Keratinocyte (primary cell): ENCODE measurements around the gene PDZK1.
"Not testable (repeated sequence)": the region's sequence is repeated elsewhere in the genome, so short reads cannot be mapped to it uniquely, and the experiment has no call there.

ENCODE experiments used
- CTCF ChIP-seq, 3 experiments: IDR thresholded peaks in 1 of 3; conservative IDR thresholded peaks in 1 of 3; optimal IDR thresholded peaks in 1 of 3; 2 replicates in 2 of 3; 3 replicates in 1 of 3; pipeline versions ENCODE3 to v1.5.1; 2011; ENCODE audit warnings: low read length in 3 of 3, mild to moderate bottlenecking in 3 of 3, moderate library complexity in 2 of 3, control low read depth in 1 of 3, inconsistent platforms in 1 of 3; ENCODE audit not compliant: insufficient read depth in 2 of 3; ENCODE audit errors: extremely low read depth in 1 of 3
- EZH2 ChIP-seq: IDR thresholded peaks from one replicate; pipeline ENCODE4 v1.6.1; 2012; ENCODE audit warnings: inconsistent platforms, mild to moderate bottlenecking, low read length, moderate library complexity

GRCh38 chr1:145662502-145662901, 44.7 kb downstream of the PDZK1 start:
- TF ChIP-seq CTCF (optimal IDR thresholded peaks at IDR 0.05 in 1 of 3, IDR thresholded peaks at IDR 0.05 in 1 of 3, conservative IDR thresholded peaks at IDR 0.05 in 1 of 3; ENCODE audit: extremely low read depth in 1 of 3, insufficient read depth in 2 of 3, low read length in 3 of 3); EZH2: not testable (repeated sequence)
